NCI-H1417 treated with DMSO at 0.1 percent for 48 hours (cell line): ENCODE data around the gene UGT1A10.
"Not testable (repeated sequence)": the region's sequence is repeated elsewhere in the genome, so short reads cannot be mapped to it uniquely, and the experiment has no call there.

Experiments
- DNase-seq: peaks from one replicate; lab custom pipeline; 2025; lab: John Stamatoyannopoulos, UW

The UGT1A10 gene

GRCh38 chr2:233743464-233744259, 107.4 kb downstream of the UGT1A10 start:
- no peak for DNase-seq

GRCh38 chr2:233745073-233745755, 109.0 kb downstream of the UGT1A10 start:
- no peak for DNase-seq

GRCh38 chr2:233745838-233746237, 109.6 kb downstream of the UGT1A10 start:
- DNase-seq = not testable (repeated sequence)

- no peak for DNase-seq
These were observed 110.4 kb downstream of the UGT1A10 start for GRCh38 chr2:233746475-233747282.

GRCh38 chr2:233747283-233747544, 111.0 kb downstream of the UGT1A10 start:
- DNase-seq = no peak

GRCh38 chr2:233750689-233751088, 114.4 kb downstream of the UGT1A10 start:
- DNase-seq = not testable (repeated sequence)

GRCh38 chr2:233751212-233752009, 115.2 kb downstream of the UGT1A10 start:
- DNase-seq = not testable (repeated sequence)

- no peak for DNase-seq
These were observed 118.8 kb downstream of the UGT1A10 start for GRCh38 chr2:233754872-233755611.

GRCh38 chr2:233756429-233757081, 120.3 kb downstream of the UGT1A10 start:
- DNase-seq = no peak

- no peak for DNase-seq
These were observed 121.9 kb downstream of the UGT1A10 start for GRCh38 chr2:233758141-233758540.

GRCh38 chr2:233758849-233759248, 122.6 kb downstream of the UGT1A10 start:
- DNase-seq = no peak

- no peak for DNase-seq
These were observed 123.8 kb downstream of the UGT1A10 start, which contains the start of gene UGT1A1 for GRCh38 chr2:233760043-233760442. TSS of gene UGT1A1 (plus strand) at chr2:233760270. CDS start at chr2:233760288, 18 bp downstream.

GRCh38 chr2:233761040-233761769, 125.0 kb downstream of the UGT1A10 start:
- DNase-seq = no peak

- no peak for DNase-seq
These were observed 128.0 kb downstream of the UGT1A10 start for GRCh38 chr2:233764264-233764663.

- DNase-seq = no peak
These were observed 128.5 kb downstream of the UGT1A10 start for GRCh38 chr2:233764761-233765160.

GRCh38 chr2:233766416-233766815, 130.2 kb downstream of the UGT1A10 start:
- DNase-seq = no peak

- no peak for DNase-seq
These were observed 131.8 kb downstream of the UGT1A10 start for GRCh38 chr2:233768076-233768475.

GRCh38 chr2:233769260-233769659, 133.0 kb downstream of the UGT1A10 start:
- no peak for DNase-seq

- DNase-seq = no peak
These were observed 135.9 kb downstream of the UGT1A10 start for GRCh38 chr2:233772153-233772552.

- no peak for DNase-seq
These were observed 136.3 kb downstream of the UGT1A10 start for GRCh38 chr2:233772583-233772982.
